Measurements from ENCODE around the gene COL5A2.

COL5A2 gene

DNA sequence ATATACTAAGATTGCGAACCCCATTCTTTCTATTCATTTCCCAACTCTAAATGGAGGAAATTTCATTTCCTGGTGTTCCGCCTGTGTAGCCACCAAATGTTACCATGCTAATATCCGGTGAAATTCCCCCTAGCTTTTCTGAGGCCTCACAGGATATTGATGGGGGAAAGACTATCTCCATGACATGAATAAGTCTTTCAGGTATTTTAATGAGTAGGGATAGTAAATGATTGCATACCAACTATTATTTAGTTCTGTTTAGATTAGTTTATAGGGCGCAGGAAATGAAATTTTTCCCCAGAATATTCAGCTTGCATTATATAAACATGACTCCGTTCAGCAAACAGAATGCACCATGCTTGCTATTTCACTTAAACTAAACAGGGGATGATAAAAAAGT lies 55.4 kb downstream of the COL5A2 start:
- in situ Hi-C loops (cut with HindIII; ENCODE audit: low pct_ligation_motif_present, low pct_unique_long_range_greater_than_20kb, low sequenced_read_pairs): no loop called here
- DNase-seq: no peak

DNA sequence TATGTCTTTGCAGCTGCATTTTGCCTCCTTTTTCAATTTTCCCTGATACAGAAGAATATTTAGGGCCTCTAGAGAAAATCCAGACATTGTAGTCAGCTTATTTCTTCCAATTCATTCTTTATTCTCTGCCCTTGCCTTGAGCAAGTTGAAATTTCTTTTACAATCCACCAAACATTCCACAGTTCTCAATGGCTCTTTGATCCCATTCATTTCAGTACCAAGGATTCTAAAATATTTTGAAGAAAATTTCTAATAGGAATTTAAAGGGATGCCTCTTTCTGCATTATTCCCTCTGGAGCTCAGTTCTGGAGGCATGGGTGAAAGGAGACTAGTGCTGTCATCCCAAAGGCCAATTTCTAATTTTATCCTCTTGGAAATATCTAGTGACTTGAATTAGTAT lies 61.2 kb downstream of the COL5A2 start:
- in situ Hi-C loops (cut with HindIII; ENCODE audit: low pct_ligation_motif_present, low pct_unique_long_range_greater_than_20kb, low sequenced_read_pairs): no loop called here
- DNase-seq: no peak

DNA sequence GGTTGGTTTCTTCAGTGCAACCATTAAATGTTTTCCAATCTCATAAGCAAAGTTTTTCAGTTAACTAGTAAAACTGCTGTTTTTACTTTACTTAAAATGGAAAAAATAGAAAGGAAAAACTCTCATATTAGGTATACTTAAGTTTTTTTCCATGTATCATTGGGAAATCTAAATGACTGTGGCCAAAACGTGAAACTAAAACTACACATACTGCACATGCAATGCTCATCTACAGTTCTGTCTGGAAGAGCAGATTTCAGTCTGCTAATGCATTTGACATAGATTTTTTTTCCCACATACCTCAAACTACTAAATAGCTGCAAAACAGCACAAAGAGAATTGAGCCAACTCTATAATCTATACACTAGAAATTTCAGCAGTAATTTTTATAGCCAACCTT lies 62.6 kb downstream of the COL5A2 start:
- in situ Hi-C loops (cut with HindIII; ENCODE audit: low pct_ligation_motif_present, low pct_unique_long_range_greater_than_20kb, low sequenced_read_pairs): no loop called here
- no peak for DNase-seq

DNA sequence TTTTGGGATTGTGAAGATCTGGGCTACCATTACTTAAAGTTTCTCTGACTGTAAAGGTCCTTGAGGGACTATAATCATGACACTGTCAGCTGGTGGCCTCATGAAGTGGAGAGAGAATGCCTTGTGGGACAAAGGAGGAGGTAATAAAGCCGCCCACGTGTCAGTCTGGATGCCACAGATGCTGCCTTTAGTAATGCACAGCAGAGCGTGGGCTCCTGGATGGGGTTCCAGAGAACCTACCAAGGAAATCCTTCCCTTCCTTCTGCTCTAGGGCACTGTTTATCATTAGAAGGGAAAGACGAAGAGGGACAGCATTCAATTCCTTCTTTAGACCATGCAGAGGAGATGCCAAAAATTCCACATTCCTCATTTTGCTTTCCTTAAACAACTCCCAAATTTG lies 63.5 kb downstream of the COL5A2 start:
- in situ Hi-C loops (cut with HindIII; ENCODE audit: low pct_ligation_motif_present, low pct_unique_long_range_greater_than_20kb, low sequenced_read_pairs): no loop called here
- no peak for DNase-seq

DNA sequence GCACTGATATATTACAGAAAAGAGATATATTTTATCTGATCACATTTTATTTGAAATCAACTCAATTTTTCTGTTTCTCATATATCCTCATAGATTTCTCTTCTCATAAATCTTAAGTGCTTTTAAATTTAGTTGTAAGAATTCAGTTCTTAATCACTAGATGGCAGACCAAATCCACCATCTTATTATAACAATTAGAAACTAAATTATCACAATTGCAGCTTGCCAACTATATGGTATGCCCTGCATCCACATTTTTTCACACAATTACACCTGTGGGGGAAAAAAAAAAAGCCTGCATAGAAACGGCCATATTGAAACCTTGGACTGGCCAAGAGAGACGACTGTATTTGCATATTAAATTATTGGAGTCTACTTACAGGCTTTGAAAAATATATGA lies 64.4 kb downstream of the COL5A2 start:
- in situ Hi-C loops (cut with HindIII; ENCODE audit: low pct_ligation_motif_present, low pct_unique_long_range_greater_than_20kb, low sequenced_read_pairs): no loop called here
- peak; percentile 35 for DNase-seq

DNA sequence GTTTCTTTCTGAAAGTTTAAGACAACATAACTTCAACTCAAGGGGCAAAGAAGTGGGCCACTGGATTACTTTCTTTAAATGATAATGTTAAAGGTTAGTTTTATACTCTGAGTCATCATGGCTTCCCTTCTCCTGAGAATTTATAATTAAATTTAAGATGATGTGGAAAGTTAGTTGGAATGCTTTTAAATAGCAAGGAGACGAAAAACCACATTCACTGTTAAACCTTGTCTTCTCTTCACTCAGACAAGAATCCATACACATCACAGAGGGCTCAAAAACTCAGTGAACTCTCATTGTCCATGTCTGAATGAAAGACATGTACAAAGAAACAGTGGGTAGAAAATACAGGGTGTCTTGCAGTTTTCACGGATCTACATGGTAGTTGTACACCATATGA lies 65.6 kb downstream of the COL5A2 start:
- no peak for DNase-seq
- in situ Hi-C loops (cut with HindIII; ENCODE audit: low pct_ligation_motif_present, low pct_unique_long_range_greater_than_20kb, low sequenced_read_pairs): no loop called here

DNA sequence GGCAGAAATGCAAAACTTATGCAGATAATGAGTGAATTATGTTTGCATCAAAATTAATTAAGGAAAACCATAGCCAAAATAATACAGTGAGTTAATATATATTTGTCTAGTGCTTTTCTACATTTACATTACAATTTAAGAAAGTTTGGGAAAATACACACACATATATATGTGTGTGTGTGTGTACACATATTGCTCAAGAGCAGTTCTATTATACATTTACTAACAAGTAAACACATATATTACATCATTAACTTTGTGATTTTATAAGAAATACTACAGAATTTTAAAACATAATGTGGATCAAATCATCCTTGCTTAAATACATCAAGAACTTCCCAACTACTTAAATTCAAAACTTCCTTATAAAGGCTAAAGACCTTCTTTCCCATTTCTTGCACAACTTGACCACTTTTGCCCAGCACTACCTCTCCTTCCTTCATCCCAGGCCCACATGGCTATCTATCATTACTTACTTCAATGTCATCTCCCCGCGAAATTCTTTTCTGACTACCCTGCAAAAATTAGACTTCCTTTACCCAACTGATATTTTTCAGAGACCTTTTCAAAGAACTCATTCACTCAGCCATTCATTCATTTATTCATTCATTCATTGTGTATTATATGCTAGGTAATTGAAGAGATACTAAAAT lies 68.4 kb downstream of the COL5A2 start:
- in situ Hi-C loops (cut with HindIII; ENCODE audit: low pct_ligation_motif_present, low pct_unique_long_range_greater_than_20kb, low sequenced_read_pairs): no loop called here
- DNase-seq: no peak

DNA sequence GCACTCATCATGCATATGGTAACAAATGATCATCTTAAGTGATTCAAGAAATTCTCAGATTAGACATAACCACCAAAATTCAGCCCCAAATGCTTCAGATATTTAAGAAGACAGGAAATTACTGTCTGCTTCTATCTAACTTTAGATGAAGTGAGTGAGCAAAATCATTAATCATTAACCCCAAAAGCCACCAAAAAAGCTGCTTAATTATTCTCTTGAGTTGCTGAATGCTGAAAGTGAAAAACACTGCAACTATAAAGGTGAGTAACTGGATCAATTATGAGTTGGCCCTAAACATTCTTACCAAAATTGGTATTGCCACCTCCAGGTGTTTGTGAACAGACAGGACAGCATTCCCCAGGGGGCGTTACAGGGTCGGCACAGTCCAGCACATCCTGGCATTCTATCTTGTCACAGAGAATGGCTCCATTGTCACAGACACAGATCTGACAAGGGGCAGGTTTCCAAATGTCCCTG lies 69.6 kb downstream of the COL5A2 start:
- peak; percentile 79 for DNase-seq
- in situ Hi-C loops (cut with HindIII; ENCODE audit: low pct_ligation_motif_present, low pct_unique_long_range_greater_than_20kb, low sequenced_read_pairs): no loop called here

DNA sequence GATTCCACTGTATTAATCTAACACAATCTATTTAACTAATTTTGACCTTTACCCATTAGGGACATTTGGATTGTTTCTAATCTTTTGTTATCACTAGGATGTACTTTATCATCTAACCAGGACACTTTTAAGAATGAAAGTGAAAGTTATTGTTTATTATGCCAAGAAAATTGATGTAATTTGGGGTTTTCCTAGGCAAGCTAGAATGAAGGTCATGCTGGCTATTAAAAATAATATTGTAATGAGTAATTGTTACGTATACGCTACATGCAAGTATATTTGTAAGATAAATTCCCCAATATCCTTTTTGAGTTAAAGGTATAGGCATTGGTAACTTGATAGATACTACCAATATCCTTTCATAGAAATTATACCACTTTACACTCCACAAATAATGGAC lies 74.6 kb downstream of the COL5A2 start:
- no peak for DNase-seq
- in situ Hi-C loops (cut with HindIII; ENCODE audit: low pct_ligation_motif_present, low pct_unique_long_range_greater_than_20kb, low sequenced_read_pairs): no loop called here

DNA sequence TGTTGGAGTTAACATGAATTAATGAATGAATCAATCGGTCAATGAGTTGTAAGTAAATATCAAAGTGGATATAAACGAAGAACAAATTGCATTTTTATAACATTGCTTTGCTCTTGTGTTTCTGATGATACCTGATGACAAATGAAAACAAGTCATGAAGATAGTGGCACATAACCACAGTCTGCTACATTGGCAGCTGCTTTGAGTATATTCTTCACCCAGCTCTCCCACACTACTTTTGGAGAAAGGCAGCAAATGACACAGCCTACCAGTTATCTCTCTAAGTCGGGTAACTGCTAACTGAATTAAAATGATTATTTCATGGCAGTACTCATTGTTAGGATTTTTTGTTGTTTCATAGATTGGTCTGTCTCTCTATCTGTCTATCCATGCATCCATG lies 76.8 kb downstream of the COL5A2 start:
- DNase-seq: no peak
- in situ Hi-C loops (cut with HindIII; ENCODE audit: low pct_ligation_motif_present, low pct_unique_long_range_greater_than_20kb, low sequenced_read_pairs): no loop called here

DNA sequence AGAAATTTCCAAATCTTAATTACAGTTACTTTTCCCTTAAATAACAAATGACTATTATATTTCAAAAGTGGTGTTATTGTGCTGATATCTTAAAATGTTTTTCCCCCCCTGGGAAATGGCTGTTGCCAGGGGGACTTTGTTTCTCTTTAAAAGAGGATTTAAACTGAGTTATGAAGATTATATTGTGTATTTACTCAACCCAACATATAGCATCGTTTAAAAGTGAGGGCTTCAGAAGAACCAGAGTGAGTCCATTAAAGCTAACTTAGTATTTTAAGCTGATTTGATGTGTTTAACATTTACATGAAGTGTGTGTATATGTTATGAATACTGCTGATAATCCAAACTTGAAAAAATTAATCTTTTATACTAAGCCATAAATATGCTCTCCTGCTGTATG lies 81.6 kb downstream of the COL5A2 start:
- in situ Hi-C loops (cut with HindIII; ENCODE audit: low pct_ligation_motif_present, low pct_unique_long_range_greater_than_20kb, low sequenced_read_pairs): no loop called here
- DNase-seq: no peak

DNA sequence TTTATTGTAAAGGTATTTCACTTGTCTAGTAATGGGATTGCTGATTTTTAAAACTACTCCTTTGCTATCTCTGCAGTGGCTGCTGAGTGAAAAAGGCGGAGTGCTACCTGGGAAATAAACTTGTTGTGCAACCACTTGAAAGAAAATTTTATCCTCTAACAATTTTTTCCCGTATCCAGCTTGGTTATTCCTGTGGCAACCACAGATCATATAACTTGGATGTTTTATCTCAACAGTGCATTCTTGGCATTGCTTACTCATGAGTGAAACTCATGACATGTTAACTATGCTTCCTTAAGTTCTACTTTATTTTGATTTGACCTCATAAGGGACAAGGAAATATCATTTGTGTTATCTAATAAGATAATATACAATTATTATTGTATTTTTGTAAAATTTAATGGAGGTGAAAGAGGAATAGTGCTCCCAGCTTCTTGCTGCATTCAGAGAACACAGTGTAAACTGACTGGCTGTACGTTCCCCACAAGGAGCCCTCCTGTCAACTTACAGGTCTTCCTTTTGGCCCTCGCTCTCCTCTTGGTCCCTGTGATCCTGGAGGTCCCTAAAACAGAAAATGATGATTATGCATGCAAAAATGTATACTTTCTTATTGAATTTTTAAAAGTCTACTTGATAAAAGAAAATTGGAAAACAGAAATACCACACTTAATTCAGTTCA lies 82.7 kb downstream of the COL5A2 start:
- in situ Hi-C loops (cut with HindIII; ENCODE audit: low pct_ligation_motif_present, low pct_unique_long_range_greater_than_20kb, low sequenced_read_pairs): no loop called here
- peak; percentile 94 for DNase-seq

DNA sequence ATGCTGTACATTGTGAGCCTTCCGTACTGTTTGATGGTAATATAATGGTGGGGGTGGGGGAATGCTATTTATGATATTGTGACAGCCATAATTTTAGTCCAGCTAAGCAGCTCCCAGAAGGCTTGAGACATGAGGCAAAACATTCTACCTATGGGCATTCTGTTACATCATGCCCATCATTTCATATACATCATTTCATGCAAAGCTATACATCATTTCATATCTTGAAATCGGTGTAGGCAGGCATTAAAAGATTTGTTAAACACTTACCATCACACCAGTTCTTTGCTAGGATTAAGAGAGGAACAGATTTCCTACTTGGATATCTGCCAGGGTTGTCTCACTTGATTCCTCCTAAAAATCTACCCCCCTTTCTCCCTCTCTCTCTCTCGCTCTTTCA lies 84.5 kb downstream of the COL5A2 start:
- no peak for DNase-seq
- in situ Hi-C loops (cut with HindIII; ENCODE audit: low pct_ligation_motif_present, low pct_unique_long_range_greater_than_20kb, low sequenced_read_pairs): no loop called here

DNA sequence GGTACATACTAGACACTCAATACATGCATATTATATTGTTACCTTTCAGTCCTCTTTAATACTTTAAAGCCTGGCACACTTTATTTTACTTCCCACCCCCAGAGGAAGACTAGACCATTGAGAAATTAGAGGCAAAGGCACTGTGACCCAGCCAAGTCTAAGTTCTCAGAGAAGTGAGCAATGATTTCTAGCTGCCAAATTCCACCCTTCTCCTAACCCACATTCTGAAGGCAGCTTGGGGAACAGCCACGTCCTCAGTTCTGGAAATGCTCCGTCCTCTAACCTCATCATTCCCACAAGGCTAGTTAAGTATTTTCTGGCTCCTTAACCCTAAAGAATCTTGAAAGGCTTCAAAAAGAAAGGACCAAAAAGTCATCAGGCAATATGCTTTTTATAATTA lies 86.6 kb downstream of the COL5A2 start:
- DNase-seq: no peak

DNA sequence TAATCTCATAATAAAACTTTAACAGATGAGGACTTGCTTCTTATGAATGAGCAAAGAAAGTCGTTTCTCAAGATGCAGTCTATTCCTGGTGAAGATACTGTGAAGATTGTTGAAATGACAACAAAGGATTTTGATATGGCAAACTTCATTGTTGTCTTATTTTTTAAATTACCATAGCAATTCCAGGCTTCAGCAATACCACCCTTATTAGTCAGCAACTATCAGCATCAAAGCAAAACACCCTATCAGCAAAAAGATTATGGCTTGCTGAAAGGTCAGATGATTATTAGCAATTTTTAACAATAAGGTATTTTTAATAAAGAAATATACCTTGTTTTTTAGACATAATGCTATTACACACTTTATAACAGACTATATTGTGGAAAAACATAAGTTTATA lies 88.3 kb downstream of the COL5A2 start:
- in situ Hi-C loops (cut with HindIII; ENCODE audit: low pct_ligation_motif_present, low pct_unique_long_range_greater_than_20kb, low sequenced_read_pairs): no loop called here
- no peak for DNase-seq

More for the DNA sequence above, 86.6 kb downstream of the COL5A2 start:
- in situ Hi-C loops (cut with HindIII; ENCODE audit: low pct_ligation_motif_present, low pct_unique_long_range_greater_than_20kb, low sequenced_read_pairs): no loop called here

DNA sequence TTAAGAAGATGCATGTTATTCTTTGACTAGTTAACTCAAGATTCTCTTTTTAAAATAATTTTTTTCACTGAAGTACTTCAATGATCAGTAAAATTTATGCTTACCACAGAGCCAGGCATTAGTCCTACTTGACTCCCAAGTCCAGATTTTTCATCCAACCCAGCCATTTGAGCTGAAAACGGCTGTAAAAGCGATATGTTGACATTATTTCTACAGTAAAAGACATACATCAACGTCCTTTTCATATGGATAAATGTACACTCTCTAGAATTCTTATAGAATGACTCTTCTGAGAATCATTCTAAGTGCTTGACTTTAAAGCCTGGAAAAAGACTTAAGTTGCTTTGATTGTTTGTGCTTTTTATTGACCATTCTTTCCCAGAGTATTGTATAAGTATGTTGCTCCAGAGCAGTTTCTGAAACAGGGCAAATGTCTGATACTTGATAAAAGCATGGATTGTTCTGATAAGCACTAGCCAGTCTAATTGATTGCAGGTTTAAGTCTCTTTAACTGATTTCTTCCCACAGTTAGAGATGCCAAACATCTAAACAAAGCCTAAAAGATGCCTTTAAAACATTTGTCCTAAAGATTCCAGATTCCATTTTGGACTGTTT lies 90.9 kb downstream of the COL5A2 start:
- in situ Hi-C loops (cut with HindIII; ENCODE audit: low pct_ligation_motif_present, low pct_unique_long_range_greater_than_20kb, low sequenced_read_pairs): no loop called here
- DNase-seq: no peak

DNA sequence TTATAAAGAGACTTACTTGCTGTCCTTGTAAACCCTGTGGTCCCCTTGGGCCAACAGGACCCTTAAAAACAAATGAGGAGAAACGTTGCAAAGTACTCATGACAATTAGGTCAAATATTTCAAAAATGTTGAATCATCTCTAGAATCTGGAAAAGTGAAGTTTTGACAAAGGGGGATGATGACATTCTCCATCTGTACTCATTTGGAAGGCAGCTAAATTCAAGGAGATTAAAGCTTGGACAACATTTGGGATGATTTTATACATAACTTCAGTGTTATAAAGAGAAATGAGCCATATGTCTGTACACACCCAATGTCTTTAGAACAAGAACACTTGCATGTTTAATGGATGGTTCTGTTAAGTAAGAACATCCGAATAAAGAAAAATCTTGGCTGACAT lies 92.9 kb downstream of the COL5A2 start:
- in situ Hi-C loops (cut with HindIII; ENCODE audit: low pct_ligation_motif_present, low pct_unique_long_range_greater_than_20kb, low sequenced_read_pairs): no loop called here
- peak; percentile 39 for DNase-seq

DNA sequence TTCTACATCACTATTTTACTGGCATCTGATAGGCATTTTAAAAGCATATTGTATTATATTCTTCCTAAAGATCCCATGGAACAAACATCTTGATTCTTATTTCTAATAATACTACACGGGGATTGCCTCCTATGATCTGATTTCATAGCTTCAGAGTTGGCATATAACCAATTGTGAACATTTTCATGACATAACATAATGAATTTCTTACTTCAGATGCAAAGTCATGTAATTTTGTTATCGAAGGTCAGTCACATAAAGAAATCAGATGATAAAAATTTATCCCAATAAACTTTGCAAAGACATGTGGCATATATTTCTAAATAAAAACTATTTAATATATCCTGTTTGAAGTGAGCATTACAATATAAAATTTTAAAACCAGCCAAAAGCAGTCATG lies 93.3 kb downstream of the COL5A2 start:
- in situ Hi-C loops (cut with HindIII; ENCODE audit: low pct_ligation_motif_present, low pct_unique_long_range_greater_than_20kb, low sequenced_read_pairs): no loop called here

DNA sequence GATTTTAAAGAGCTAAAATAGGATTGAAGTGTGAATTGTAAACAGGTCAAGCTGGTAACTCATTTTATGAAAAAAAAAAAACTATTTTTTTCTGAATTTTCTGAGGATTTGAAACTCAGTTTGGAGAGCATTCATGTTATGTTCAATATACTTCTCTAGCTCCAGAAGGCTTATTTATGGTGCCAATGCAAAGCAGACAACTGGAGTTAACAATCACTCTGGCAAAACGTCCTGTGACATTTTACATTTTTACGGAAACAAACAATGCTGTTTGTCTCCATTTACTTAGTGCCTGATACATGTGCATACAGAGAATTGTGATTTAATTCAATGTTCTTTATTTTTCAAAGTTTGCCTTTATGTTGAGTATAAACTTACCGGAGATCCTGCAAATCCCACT lies 96.0 kb downstream of the COL5A2 start:
- no peak for DNase-seq
- in situ Hi-C loops (cut with HindIII; ENCODE audit: low pct_ligation_motif_present, low pct_unique_long_range_greater_than_20kb, low sequenced_read_pairs): no loop called here

More for the DNA sequence above, 93.3 kb downstream of the COL5A2 start:
- no peak for DNase-seq

DNA sequence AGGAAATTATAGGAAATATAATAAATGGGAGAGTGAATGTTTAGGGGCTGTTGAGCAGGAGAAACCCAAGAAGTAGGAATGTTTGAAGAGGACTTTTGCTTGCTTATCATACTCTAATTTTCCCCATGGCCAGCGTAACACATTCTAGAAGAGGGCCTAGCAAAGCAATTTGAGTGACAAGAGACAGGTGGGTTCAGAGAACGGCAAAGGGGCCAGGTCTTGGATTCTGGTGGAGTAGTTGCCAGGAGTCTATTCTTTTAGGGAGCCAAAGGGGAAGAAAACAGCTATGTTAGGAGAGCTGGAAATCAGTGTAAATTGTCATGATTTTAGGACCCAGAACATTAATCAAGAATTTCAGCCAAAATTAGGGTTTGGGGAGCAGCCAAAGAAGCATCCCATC lies 96.5 kb downstream of the COL5A2 start:
- in situ Hi-C loops (cut with HindIII; ENCODE audit: low pct_ligation_motif_present, low pct_unique_long_range_greater_than_20kb, low sequenced_read_pairs): no loop called here
- no peak for DNase-seq

All from ACHN (cell line).